ENCODE data around the gene TRABD2A. TPM values are rescaled to one million over a fixed set of nuclear protein-coding genes. Genes with fewer than 3 reads are reported as not detected.

Gene TRABD2A
- polyA plus RNA-seq, 1 donor (not counting 4 experiments of a cell fraction or from before 2014, with no cell fraction given): 0.54 TPM

GRCh38 chr2:84821806-84822205 is 59.1 kb downstream of the TRABD2A start:
- Histone ChIP-seq H4K20me1 (ENCODE audit: control insufficient read depth, extremely low read depth, insufficient read depth, low read length) (no peaks in the 10 kb centered on the region), H3K27ac (ENCODE audit: control insufficient read depth, insufficient read depth, low read length) (no peak overlapping the region), H3K79me2 (ENCODE audit: control insufficient read depth, insufficient read depth, low read length) (no peaks in the 10 kb centered on the region), H3K4me3 (ENCODE audit: control insufficient read depth in 2 of 3, extremely low read depth in 1 of 3, insufficient read depth in 2 of 3, low read depth in 1 of 3, low read length in 3 of 3) (no peak overlapping the region), H3K27me3 (ENCODE audit: control insufficient read depth, extremely low read depth, insufficient read depth, low read length) (no peaks in the 10 kb centered on the region), H3K4me1 (ENCODE audit: control insufficient read depth, extremely low read depth, insufficient read depth, low read length) (no peaks in the 10 kb centered on the region), H3K9me1 (ENCODE audit: control insufficient read depth, extremely low read depth, insufficient read depth, low read length) (no peaks in the 10 kb centered on the region), H3K36me3 (ENCODE audit: control insufficient read depth in 2 of 2, extremely low read depth in 1 of 2, insufficient read depth in 2 of 2, low read length in 2 of 2) (no peaks in the 10 kb centered on the region), H3K4me2 (ENCODE audit: control insufficient read depth, extremely low read depth, insufficient read depth, low read depth, low read length) (no peak overlapping the region), H3K9ac (ENCODE audit: control insufficient read depth, extremely low read depth, insufficient read depth, low read length) (no peak overlapping the region), H2AFZ (ENCODE audit: control insufficient read depth, low read length) (no peak overlapping the region), H3K9me3 (ENCODE audit: control insufficient read depth, low read depth, low read length) (no peaks in the 10 kb centered on the region)
- TF ChIP-seq EZH2 (IDR thresholded peaks at IDR 0.05; ENCODE audit: low read length): no peak
- TF ChIP-seq, protein P1, sequence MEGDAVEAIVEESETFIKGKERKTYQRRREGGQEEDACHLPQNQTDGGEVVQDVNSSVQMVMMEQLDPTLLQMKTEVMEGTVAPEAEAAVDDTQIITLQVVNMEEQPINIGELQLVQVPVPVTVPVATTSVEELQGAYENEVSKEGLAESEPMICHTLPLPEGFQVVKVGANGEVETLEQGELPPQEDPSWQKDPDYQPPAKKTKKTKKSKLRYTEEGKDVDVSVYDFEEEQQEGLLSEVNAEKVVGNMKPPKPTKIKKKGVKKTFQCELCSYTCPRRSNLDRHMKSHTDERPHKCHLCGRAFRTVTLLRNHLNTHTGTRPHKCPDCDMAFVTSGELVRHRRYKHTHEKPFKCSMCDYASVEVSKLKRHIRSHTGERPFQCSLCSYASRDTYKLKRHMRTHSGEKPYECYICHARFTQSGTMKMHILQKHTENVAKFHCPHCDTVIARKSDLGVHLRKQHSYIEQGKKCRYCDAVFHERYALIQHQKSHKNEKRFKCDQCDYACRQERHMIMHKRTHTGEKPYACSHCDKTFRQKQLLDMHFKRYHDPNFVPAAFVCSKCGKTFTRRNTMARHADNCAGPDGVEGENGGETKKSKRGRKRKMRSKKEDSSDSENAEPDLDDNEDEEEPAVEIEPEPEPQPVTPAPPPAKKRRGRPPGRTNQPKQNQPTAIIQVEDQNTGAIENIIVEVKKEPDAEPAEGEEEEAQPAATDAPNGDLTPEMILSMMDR (optimal IDR thresholded peaks at IDR 0.05 in 1 of 3, IDR thresholded peaks at IDR 0.05 in 1 of 3, conservative IDR thresholded peaks at IDR 0.05 in 1 of 3; ENCODE audit: extremely low read depth in 1 of 3, insufficient read depth in 2 of 3, low read length in 3 of 3): no peak
- DNase-seq (ENCODE audit: low read depth, low spot score): no peak
- no peak for FAIRE-seq
- dilution Hi-C loops (cut with MboI; ENCODE audit: extremely low pct_ligation_motif_present, low sequenced_read_pairs): no loop called here

DNA sequence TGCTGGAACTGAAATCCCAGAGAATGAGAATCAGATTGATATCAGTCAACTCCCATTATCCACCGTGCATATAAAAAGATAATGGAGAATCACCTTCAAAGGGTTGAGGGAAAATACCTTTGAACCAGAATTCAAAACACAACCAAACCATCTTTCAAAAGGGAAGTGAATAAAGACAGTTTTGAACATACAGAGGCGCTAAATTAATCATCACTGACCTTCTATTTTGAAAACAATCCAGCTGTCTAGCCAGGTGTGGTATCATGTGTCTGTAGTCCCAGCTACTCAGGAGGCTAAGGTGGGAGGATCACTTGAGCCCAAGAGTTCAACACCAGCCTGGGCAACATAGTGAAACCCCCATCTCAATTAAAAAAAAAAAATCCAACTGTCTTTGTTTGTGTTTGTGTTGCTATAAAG is 63.6 kb downstream of the TRABD2A start:
- Histone ChIP-seq H4K20me1 (ENCODE audit: control insufficient read depth, extremely low read depth, insufficient read depth, low read length) (no peaks in the 10 kb centered on the region), H3K9me1 (ENCODE audit: control insufficient read depth, extremely low read depth, insufficient read depth, low read length) (no peaks in the 10 kb centered on the region), H3K4me2 (ENCODE audit: control insufficient read depth, extremely low read depth, insufficient read depth, low read depth, low read length) (no peak overlapping the region), H3K4me1 (ENCODE audit: control insufficient read depth, extremely low read depth, insufficient read depth, low read length) (no peaks in the 10 kb centered on the region), H3K9me3 (ENCODE audit: control insufficient read depth, low read depth, low read length) (no peaks in the 10 kb centered on the region), H3K79me2 (ENCODE audit: control insufficient read depth, insufficient read depth, low read length) (no peaks in the 10 kb centered on the region), H3K36me3 (ENCODE audit: control insufficient read depth in 2 of 2, extremely low read depth in 1 of 2, insufficient read depth in 2 of 2, low read length in 2 of 2) (no peaks in the 10 kb centered on the region), H3K4me3 (ENCODE audit: control insufficient read depth in 2 of 3, extremely low read depth in 1 of 3, insufficient read depth in 2 of 3, low read depth in 1 of 3, low read length in 3 of 3) (no peak overlapping the region), H3K9ac (ENCODE audit: control insufficient read depth, extremely low read depth, insufficient read depth, low read length) (no peak overlapping the region), H3K27ac (ENCODE audit: control insufficient read depth, insufficient read depth, low read length) (no peak overlapping the region), H3K27me3 (ENCODE audit: control insufficient read depth, extremely low read depth, insufficient read depth, low read length) (no peaks in the 10 kb centered on the region), H2AFZ (ENCODE audit: control insufficient read depth, low read length) (no peak overlapping the region)
- TF ChIP-seq EZH2 (IDR thresholded peaks at IDR 0.05; ENCODE audit: low read length): no peak
- TF ChIP-seq, protein P1 (optimal IDR thresholded peaks at IDR 0.05 in 1 of 3, IDR thresholded peaks at IDR 0.05 in 1 of 3, conservative IDR thresholded peaks at IDR 0.05 in 1 of 3; ENCODE audit: extremely low read depth in 1 of 3, insufficient read depth in 2 of 3, low read length in 3 of 3): no peak
- no peak for FAIRE-seq
- DNase-seq (ENCODE audit: low read depth, low spot score): no peak
- dilution Hi-C loops (cut with MboI; ENCODE audit: extremely low pct_ligation_motif_present, low sequenced_read_pairs): no loop called here

Measured in keratinocyte (primary cell).